TTC549 (cell line): ENCODE results near the gene MPPED2.

Experiments used
- FAIRE-seq: peaks from 2 replicates; lab custom pipeline; 2012; peaks lifted over from hg19 to GRCh38; lab: Jason Lieb, UNC

Gene MPPED2, protein sequence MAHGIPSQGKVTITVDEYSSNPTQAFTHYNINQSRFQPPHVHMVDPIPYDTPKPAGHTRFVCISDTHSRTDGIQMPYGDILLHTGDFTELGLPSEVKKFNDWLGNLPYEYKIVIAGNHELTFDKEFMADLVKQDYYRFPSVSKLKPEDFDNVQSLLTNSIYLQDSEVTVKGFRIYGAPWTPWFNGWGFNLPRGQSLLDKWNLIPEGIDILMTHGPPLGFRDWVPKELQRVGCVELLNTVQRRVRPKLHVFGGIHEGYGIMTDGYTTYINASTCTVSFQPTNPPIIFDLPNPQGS

DNA sequence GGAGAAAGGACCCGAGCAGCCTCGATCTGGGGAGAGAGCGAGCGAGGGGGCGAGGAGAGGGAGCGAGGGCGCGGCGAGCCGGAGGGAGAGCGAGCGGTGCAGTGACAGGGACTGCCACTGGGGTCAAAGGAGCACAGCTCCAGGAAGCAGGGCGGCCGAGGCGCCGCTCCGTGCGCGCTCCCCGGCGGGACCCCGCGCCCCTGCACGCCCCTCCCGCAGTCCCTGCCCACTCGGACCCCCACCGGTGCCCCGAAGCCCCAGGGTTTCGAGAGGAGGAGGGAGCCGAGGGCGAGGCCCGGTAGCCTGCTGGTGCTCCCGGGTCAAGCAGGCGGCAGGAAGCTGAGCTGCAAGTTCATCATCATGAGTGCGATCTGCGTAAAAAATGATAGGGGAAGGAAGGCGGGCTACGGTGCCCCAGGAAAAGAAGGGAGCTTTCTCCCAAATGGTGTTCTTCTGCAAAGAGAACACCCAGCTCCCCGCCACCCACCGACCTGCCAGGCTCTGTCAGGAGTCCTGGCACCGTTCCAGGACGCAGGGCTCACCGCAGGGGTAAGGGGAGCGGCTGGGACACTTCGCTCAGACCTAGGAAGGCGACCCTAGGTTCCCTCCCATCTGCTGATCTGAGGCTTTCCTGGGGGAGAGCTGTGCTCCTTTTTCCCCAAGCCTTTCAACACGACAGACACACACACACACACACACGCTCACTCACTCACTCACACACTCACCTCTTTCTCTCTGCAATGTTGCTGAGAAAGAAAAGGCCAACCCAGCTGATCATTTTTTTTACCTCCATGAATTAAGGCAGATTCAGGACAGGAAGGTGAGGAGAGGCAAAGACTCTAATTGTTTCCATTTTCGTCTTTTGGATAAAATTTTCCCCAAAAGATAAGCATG lies at the start of gene MPPED2:
Gene MPPED2, minus strand, starts transcription at position 103 of the 894 bp plus-strand sequence. CDS start 5,980 bp downstream, outside the sequence.
- no peak for FAIRE-seq

DNA sequence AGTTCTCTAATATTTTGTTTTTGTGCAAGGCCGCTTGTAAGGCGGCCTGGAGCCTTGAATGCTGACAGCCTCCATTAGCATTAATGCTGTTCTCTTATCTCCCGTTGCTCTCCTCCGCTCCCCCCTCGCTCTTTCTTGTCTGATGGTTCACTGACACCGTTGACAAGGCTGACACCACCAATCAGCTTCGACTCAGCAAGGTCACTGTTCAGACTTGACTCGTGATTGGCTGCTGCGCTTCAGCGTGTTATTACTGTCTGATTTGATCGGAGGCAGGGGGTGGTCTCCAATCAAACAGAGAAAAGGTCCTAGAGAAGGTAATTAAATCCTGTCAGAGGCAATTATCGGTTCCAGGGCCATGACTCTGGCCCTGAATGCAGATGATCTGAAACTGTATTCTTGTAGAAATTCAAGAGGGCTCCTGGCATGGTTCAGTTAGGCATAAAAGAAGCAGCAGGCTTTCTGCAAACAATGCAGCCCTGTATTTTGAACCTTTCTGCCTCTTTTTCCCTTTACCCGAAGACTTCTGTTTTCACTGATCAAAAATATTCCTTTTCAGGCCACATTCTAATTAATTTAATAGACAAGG lies 49.3 kb upstream of the MPPED2 start:
- FAIRE-seq: no peak

DNA sequence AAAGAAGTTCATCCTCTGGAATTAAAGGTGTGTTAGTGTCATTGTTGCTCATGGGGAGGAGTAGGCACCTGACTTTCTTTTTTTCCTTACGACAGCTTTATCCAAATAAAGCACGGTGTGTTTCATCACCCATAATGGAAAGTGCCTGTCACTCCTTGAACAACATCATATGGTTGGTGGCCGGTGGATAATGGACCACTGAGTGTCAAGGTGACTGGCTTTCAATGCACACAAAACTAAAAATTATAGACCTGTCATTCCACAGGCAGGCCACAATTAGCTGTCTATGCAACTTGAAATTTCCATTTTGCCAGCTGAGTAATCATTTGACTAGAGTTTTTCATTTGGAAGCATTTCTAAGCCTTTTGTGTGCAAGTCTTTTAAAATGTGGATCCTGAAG lies 45.0 kb upstream of the MPPED2 start:
- no peak for FAIRE-seq

DNA sequence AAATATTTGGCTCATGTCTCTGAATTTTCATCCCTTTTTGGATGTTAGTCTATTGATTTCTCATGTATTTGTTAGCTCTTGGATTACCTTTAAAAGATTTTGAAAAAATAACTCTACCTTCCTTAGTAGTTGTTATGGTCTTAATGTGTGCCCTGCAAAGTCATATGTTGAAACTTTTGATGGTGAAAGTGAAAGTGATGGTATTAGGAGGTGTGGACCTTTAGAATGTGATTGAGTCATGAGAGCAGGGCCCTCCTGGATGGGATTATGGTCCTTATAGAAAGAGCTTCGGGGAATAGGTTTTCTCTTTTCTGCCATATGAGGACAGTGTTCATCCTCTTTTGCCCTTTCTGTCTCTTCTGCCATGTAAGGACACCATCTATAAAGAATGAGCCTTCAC lies 33.6 kb upstream of the MPPED2 start:
- no peak for FAIRE-seq

DNA sequence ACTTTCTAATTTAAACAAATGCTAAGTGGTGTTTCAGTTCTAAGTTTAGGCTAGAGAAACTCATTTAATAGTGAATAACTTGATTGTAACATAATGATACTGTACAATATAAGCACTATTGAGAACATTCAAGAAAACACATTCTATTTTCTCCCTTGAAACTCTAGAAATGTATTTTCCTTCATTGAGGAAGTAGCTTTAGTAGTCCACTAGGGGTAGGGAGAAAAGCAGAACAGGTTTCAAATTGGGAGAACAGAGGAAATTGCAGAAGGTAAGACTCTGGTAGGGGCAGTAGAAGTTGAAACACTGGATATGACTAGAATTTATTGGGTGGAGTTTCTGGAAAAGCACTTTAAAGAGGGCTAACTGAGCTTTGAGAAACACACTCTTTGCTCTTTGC lies 31.6 kb upstream of the MPPED2 start:
- no peak for FAIRE-seq

DNA sequence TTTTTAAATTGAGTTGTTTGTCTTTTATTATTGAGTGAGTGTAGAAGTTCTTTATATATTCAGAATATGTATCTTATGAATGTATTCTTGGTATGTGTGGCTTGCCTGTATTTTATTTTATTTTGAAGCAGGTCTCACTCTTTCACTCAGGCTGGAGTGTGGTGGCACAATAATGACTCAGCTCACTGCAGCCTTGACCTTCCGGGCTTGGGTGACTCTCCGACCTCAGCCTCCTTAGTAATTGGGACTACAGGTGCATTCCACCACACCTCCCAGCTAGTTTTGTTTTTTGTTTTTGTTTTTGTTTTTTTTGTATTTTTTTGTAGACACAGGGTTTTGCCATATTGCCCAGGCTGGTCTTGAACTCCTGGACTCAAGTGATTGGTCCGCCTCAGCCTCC lies 24.5 kb upstream of the MPPED2 start:
- no peak for FAIRE-seq

DNA sequence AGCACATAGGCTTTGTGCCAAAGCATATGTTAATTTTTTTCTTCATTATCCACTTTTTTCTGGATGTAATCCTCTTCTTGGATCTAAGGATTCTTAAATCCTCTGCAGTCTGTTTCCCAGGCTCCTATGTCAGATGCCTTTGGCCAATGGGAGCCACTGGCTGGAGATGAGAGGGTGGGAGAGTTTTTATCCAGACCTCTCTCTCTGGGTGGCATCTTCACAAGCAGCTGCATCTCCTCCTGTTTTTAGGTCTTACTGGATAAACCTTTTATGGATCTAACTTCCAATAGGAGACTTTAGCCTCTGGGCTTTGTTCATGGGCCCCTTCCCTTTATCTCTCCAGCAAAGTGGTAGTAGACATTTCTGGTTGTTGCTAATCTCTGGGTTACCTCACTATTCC lies 22.4 kb upstream of the MPPED2 start:
- no peak for FAIRE-seq

DNA sequence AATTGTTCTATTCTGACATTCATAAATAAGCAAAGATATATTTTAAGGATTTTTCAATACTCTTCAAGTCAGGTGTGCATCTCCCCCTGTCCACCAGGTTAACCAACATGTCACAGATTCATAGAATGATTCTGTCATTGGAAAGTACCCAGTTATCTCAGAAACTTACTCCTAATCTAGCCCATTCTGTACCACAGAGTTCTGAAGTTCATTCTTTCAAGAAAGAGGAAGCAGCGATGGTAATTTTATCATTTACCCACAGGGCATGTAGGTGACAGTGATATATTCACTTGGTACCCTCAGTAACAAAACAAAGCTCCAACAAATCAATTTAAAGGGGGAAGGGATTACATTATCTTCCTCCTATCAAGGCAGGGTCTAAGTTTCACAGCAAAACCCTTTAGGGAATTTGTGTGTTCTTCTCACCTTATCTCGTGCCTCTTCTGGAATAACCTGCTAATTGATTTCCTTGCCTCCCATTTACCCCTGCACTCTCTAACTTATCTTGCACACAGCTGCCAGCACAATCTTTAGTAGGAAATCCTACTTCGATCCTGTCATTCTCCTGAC lies 19.0 kb upstream of the MPPED2 start:
- FAIRE-seq: no peak

DNA sequence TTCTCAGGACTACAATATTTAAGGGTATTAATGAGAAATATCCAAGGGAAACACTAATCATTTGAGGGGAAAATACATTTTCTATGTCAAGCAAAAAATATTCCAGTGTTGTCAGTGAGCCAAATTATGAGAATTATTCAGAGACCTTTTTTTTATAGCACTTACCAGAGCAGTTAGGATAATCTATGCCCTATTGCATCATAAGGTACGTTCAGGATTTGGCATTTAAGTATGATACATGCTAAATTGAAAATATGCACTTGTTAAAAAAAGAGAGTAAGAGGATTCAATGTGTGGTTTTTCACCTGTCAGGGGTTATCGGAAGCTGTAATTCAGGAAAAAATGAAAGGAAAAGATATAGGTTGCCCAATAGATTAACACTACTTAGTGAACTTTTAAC lies 17.2 kb upstream of the MPPED2 start:
- FAIRE-seq: no peak

DNA sequence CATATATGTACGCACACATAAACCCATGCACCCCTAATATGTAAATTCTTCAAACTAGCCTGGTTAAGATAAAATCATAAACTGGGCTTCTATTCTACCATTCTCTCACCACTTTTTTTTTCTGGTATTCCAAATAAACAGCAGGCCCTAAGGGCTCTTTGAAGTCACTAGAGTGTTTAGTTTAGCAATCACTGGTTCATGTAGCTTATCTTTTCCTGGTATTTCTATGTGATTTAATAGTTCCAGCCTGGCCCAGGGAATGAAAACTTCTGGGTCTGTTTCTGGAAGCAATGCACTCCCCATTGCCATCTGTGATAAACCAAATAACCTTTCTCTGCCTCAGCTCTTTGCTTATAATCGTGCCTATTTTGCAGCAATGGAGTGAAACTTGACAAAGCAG lies 10.7 kb upstream of the MPPED2 start:
- FAIRE-seq: no peak

DNA sequence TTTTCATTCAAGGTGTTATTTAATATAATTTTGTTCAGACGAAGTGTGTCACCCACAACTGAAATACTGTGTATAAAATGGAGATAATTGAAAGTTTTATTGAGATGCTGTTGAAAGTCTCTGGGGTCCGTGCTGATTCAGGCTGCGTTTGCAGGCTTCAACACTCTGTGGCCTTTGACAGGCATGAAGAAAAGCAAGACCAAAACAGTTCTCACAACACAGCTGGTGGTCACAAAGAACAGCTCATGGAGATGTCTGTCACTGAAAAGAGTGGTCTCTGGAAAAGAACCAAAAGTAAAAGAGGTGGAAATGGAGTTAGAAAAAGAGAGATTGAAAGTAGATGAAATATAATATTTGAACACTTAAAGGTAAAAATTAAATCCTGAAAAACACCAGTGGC lies 9.8 kb upstream of the MPPED2 start:
- FAIRE-seq: no peak

DNA sequence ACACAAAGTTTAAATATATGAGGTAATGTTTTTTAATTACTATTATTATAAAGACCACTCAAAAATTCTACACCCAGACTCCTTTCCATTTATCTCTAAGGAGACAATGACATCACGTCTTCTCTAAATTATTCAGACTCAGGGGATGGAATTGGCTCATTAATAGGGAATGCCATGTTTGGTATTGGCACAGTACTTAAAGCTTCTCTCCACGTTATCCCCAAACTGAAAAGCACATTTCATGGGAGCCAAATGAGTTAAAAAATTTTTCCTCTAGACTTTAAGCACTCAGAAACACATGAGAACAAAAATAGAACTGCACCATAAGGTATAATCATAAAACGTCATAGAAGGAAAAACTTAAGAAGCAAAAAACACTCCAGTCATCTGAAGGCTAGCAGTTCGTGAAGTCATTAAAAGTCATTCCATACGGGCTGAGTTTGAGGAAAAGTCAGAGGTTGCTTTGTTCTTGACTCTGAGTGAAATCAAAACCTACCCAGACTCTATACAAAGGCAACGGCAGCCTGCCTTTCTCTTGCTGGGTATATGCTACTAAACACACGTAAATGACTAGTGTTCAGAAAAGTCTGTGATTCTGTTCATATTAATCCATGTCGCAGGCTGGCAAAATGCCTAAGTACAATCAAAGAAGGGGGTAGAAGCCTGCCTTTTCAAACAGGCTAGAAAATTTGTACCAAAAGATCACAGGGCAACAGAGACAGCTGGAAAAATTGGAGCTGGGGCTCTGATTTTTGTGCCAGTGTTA lies 8.7 kb upstream of the MPPED2 start:
- no peak for FAIRE-seq

DNA sequence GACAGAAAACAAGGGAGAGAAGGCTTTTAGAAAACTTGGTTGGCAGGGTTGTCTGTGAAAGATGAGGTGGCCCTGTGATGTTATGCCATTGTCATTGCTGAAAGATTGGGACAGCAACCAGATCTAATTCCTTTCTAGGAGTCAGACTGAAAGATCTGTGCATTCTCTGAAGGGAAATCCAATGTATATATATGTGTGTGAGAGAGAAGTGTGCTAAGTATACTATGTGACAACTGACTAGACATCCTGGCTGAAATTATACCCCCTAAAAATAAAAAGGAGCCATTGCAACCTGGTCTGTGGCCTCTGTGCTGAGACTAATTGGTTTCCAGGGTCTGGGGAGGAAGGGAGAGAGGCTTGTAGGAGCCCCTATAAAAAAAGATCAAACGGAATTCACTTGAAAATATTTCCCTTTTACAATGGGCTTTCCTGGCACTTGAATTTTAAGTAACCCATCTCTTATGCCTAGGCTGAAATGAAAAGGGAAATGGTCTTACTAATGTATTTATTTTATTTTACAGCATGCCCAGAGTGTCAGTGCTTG lies 1.2 kb upstream of the MPPED2 start:
- FAIRE-seq: no peak

DNA sequence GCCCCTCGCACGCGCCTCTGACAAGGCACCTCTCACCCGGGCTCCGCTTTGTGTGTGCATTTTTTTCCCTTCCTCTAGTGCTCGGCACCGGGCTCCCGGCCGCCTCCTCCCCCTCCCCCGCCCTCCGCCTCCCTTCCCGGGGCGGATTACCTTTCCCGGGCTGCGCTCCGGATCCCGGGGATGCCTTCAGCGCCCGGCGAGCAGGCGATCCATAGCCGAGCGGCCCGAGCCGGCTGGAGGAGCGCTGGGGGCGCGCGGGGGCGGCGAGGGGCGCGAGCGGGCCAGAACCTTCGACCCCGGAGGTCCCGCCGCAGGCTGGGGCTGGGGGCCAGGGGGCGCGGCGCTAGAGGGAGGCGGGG lies 282 bp downstream of the MPPED2 start:
- FAIRE-seq: no peak

DNA sequence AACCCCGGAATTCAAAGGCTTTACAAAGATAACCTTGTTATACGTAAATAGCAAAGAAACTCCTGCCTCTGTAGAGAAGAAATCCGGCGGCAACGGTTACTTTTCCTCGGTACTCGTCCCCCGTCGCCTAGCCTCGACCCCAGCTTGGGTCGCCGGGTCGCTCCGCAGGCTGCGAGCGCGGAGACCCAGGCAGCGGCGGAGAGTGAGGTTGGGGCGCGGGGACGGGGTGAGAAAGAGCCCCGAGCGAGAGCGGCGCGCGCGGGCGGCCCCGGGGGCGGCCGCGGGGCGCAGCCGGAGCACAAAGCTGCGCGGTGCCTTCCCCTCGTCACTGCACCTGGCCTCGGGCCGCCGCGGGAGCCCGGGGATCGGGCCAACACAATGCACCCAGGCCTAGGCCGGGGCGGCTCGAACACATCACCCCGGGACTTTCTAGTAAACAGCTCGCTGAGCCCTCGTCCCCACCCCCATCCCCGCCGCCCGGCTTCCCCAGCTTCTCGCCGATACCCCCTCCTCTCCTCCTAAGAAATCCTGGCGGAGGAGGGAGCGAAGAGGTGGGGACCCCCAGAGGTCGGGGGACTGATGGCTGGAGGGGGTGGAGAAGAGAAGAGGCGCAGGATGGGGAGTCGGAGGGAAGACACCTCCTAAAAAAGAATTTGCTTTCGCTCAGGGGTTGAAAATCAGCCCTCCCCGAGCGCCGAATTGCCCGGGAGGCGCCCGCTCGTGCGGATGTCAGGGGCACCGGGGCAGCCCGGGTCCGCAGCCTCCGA lies 845 bp downstream of the MPPED2 start:
- no peak for FAIRE-seq

DNA sequence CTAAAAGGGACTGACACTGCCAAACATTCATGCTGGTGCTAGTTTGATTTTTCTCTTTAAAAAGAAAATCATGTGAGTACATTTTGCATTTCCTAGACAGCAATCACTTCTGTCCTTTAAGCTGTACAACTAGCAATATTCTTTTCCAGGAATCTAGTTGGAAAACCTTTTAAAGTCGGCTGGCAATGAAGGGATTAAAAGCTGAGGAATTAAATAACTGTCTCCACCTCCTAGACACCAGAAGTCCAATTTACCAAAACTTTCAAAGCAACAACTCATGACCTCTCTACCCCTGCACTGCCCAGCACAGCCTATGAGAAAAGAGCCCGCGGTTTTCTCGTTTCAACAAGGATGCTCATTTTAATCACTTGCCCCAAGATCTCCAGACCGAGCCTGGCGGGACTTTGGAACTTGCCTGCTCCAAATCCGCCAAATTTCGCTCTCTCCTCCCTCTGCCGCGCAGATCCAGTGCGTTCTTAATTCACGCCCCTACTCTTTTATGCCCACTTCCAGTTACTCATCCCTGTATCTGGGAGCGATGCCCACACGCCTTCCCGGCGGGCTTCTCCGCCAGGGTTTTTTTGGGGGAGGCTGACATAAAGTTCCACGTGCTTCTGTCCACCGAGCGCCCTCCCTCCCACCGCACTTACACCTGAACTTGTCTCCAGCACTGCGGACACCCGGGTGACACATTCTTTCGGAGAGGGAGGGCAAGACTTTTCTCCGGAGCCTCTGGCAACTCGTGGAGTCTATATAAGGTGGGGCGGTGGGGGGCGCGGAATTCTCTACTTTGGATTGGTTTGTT lies 2.5 kb downstream of the MPPED2 start:
- no peak for FAIRE-seq

DNA sequence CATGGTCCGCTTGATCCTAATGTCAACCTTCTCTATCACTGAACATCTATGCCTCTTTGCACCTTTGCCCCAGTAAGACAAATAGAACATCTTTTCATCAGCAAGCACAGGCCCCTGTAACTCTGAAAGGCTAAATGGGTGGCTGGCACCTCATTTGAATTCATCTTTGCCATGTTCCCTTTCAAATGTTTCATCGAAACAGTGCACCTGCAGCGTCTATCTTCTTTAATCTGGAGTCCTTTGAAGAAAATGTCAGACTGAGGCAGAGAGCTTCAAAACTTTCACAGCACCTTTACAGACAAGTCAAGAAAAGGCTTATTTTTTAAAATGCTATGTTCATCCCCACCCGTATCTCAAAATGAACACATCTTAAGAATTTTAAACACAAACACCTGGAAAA lies 3.4 kb downstream of the MPPED2 start:
- no peak for FAIRE-seq

DNA sequence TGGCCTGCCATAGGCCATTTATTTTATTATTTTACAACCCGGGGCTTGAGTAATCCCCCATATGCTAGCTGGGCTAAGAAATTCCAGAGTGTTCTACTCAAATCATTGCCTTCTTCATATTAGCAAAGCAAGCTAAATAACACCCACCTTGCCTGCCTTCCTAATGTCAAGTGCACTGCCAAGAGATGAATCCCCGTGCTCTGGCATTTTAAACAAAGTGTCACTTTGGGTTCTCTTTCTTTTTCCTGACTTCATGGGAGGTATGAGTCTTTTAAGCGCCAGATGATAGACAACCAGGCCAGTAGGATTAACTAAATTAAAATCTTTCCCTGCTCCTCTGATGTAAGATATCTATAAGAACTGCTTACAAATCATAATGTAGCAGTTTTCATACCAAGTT lies 4.5 kb downstream of the MPPED2 start:
- FAIRE-seq: no peak

DNA sequence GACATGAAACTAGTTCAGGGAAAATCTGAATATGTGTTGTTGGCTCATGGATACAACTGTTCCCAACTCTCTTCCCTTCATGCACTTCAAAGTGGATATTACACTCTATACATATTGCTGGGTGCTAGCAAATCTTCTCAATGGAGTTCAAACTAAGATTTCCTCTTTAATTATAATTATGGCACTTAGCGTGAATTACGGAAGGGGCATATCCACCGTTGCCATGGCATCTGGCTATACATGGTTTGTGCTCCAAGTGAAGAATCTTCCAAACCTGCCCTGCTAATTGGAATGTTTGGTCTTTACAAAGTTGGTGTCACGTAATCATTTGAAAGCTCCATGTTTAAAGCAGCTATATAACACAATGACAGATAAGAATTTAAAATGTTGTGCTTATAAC lies 5.6 kb downstream of the MPPED2 start:
- no peak for FAIRE-seq

DNA sequence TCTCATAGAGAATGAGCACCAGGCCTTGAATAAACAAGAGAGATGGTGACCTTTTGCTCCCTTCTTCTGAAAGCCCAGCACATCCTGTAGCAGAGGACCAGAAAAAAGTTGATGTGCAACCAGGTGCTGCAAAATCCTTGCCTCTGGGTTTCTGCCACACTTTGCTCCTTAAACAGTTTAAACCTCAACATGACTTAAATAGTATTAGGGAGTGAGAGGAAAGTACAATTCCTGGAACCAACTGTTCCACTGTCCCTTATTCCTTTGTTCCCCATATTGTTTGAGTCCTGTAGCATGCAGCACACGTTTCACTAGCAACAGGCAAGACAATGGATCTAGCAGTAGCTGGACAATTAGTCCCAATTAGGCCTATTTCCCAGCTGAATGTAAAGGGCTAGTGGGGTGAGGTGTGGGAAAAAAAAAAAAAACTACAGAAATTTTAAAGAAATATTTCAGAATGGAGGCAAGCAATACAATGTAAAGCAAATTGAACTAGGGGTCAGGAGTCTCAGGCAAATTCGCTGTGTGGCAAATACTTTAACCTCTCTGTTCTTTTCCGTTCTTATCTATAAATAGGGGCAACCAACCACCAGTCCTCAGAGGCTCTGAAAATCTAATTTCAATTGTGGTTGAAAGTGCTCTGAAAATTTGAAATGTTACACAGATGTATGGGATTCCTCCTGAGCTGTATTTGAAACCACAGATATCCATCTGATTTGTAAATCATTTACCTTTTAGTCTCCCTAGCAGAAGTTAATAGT lies 6.6 kb downstream of the MPPED2 start:
- no peak for FAIRE-seq
